CD4-positive, CD25-positive, alpha-beta regulatory T cell (primary cell): ENCODE data around the gene TK2. TPM values are rescaled to one million over a fixed set of nuclear protein-coding genes. Genes with fewer than 3 reads are reported as not detected.

Experiments
- ATAC-seq, 2 donors: fragments of 150-1000 bp; cut with Tn5 transposase; one replicate each; pipeline ENCODE4 v1.10.0; 2021; ENCODE audit warnings: low read depth in 2 of 2, moderate number of reproducible peaks in 2 of 2, moderate library complexity in 1 of 2
- DNase-seq, 3 donors: peaks; one replicate each; pipeline versions ENCODE4 v3.0.0 to v3.0.0-alpha.2; 2012 to 2022; ENCODE audit warnings: mixed read lengths in 1 of 3
- H3K27ac ChIP-seq: one replicate; pipeline ENCODE4 v1.7.0; 2013; ENCODE audit warnings: mild to moderate bottlenecking, low read length; ENCODE audit not compliant: insufficient read depth, poor library complexity, severe bottlenecking
- H3K27me3 ChIP-seq: one replicate; pipeline ENCODE4 v1.7.0; 2013; ENCODE audit warnings: low read length; ENCODE audit not compliant: control insufficient read depth, insufficient read depth
- H3K36me3 ChIP-seq: one replicate; pipeline ENCODE4 v1.7.0; 2013; ENCODE audit warnings: mild to moderate bottlenecking, low read length, moderate library complexity; ENCODE audit not compliant: control insufficient read depth, insufficient read depth
- H3K4me1 ChIP-seq: 2 replicates; pipeline ENCODE4 v1.7.0; 2013; ENCODE audit warnings: mild to moderate bottlenecking, low read length; ENCODE audit not compliant: insufficient read depth, control insufficient read depth, poor library complexity, severe bottlenecking
- H3K4me3 ChIP-seq: one replicate; pipeline ENCODE4 v1.7.0; 2013; ENCODE audit warnings: low read depth, mild to moderate bottlenecking, low read length, moderate library complexity
- H3K9me3 ChIP-seq, 2 experiments: 1 replicate in 1 of 2; 2 replicates in 1 of 2; pipeline ENCODE4 v1.7.0; 2013; ENCODE audit warnings: low read length in 2 of 2, mild to moderate bottlenecking in 1 of 2, moderate library complexity in 1 of 2; ENCODE audit not compliant: control insufficient read depth in 2 of 2
- H3K27ac Mint-ChIP-seq, 3 donors: one replicate each; pipeline ENCODE4 v1.8.0; 2020 to 2022; ENCODE audit warnings: mild to moderate bottlenecking in 3 of 3, mixed read lengths in 3 of 3, moderate library complexity in 2 of 3
- H3K27me3 Mint-ChIP-seq: one replicate; pipeline ENCODE4 v1.8.0; 2022; ENCODE audit warnings: mild to moderate bottlenecking, mixed read lengths
- H3K36me3 Mint-ChIP-seq: one replicate; pipeline ENCODE4 v1.8.0; 2020; ENCODE audit warnings: mixed read lengths
- H3K4me1 Mint-ChIP-seq, 4 donors: one replicate each; pipeline ENCODE4 v1.8.0; 2020 to 2022; ENCODE audit warnings: mixed read lengths in 4 of 4, mild to moderate bottlenecking in 1 of 4
- H3K4me3 Mint-ChIP-seq, 4 donors: one replicate each; pipeline ENCODE4 v1.8.0; 2020 to 2022; ENCODE audit warnings: mild to moderate bottlenecking in 4 of 4, mixed read lengths in 4 of 4, moderate library complexity in 3 of 4
- H3K9me3 Mint-ChIP-seq, 7 donors: one replicate each; pipeline ENCODE4 v1.8.0; 2020 to 2022; ENCODE audit warnings: mixed read lengths in 7 of 7, mild to moderate bottlenecking in 3 of 7, moderate library complexity in 2 of 7
- polyA plus RNA-seq, 4 donors: library from polyadenylated mRNA; unstranded; fragments of 300-500 nt; fragmentation: Illumina TruSeq; gene quantifications; one replicate each; pipeline ENCODE4 v1.2.3, GENCODE V29; 2021
- total RNA-seq: library from RNA; stranded (reverse); gene quantifications from one replicate; pipeline ENCODE4 v1.2.3, GENCODE V29; 2022

The TK2 gene
- total and polyA plus RNA-seq, 5 donors from 2014 or later: 5.1 to 8.8 (median 8.2) TPM

GRCh38 chr16:66475232-66475631, 74.7 kb downstream of the TK2 start:
- Histone ChIP-seq H3K27me3 (no peaks in the 10 kb centered on the region), H3K4me3 (no peak overlapping the region), H3K4me1 (peaks cover 26% of the 10 kb centered on the region), H3K27ac (no peak overlapping the region), H3K36me3 (no peaks in the 10 kb centered on the region), H3K9me3 (no peaks in the 10 kb centered on the region)
- H3K36me3 Mint-ChIP-seq: no peaks in the 10 kb centered on the region
- peak overlapping the region in 2 of 3 donors; percentile 88 to 91 for H3K27ac Mint-ChIP-seq
- peaks cover 5 to 42% (median 23%) of the 10 kb centered on the region in 4 donors for H3K4me1 Mint-ChIP-seq
- H3K9me3 Mint-ChIP-seq: no peaks in the 10 kb centered on the region
- no peak overlapping the region for H3K4me3 Mint-ChIP-seq
- DNase-seq: no peak
- ATAC-seq: no peak
- H3K27me3 Mint-ChIP-seq: no peaks in the 10 kb centered on the region

GRCh38 chr16:66474750-66475199, 75.1 kb downstream of the TK2 start:
- H3K27ac Mint-ChIP-seq: peak overlapping the region; percentile 88 to 96 (median 91)
- H3K36me3 Mint-ChIP-seq: no peaks in the 10 kb centered on the region
- H3K27ac ChIP-seq: no peak overlapping the region
- H3K4me3 Mint-ChIP-seq: peak overlapping the region in 3 of 4 donors; percentile 13 to 19 (median 14)
- H3K9me3 ChIP-seq: no peaks in the 10 kb centered on the region
- no peaks in the 10 kb centered on the region for H3K27me3 ChIP-seq
- H3K4me1 ChIP-seq: peaks cover 26% of the 10 kb centered on the region
- ATAC-seq: peak; percentile 90
- H3K4me3 ChIP-seq: peak overlapping the region; percentile 11
- no peaks in the 10 kb centered on the region for H3K27me3 Mint-ChIP-seq
- peak in 2 of 3 donors; percentile 64 to 82 for DNase-seq
- H3K36me3 ChIP-seq: no peaks in the 10 kb centered on the region
- H3K9me3 Mint-ChIP-seq: no peaks in the 10 kb centered on the region
- H3K4me1 Mint-ChIP-seq: peaks cover 5 to 39% (median 23%) of the 10 kb centered on the region in 4 donors

- Mint-ChIP-seq H3K4me3 (no peak overlapping the region), H3K27me3 (no peaks in the 10 kb centered on the region), H3K36me3 (no peaks in the 10 kb centered on the region), H3K9me3 (no peaks in the 10 kb centered on the region), H3K4me1 (peaks cover 5 to 34% (median 22%) of the 10 kb centered on the region in 4 donors), H3K27ac (peak overlapping the region; percentile 63 to 91 (median 84))
- Histone ChIP-seq H3K36me3 (no peaks in the 10 kb centered on the region), H3K4me1 (peaks cover 18% of the 10 kb centered on the region), H3K9me3 (no peaks in the 10 kb centered on the region), H3K27ac (peak overlapping the region; percentile 8), H3K4me3 (no peak overlapping the region), H3K27me3 (no peaks in the 10 kb centered on the region)
- DNase-seq (no peak), ATAC-seq (no peak)
Measured at GRCh38 chr16:66473654-66474519, 76.0 kb downstream of the TK2 start.

GRCh38 chr16:66473051-66473571, 76.8 kb downstream of the TK2 start:
- no peaks in the 10 kb centered on the region for H3K27me3 ChIP-seq
- Mint-ChIP-seq H3K27me3 (no peaks in the 10 kb centered on the region), H3K36me3 (no peaks in the 10 kb centered on the region), H3K4me1 (peaks cover 5 to 27% (median 17%) of the 10 kb centered on the region in 4 donors), H3K9me3 (no peaks in the 10 kb centered on the region), H3K27ac (no peak overlapping the region), H3K4me3 (no peak overlapping the region)
- DNase-seq: no peak
- H3K4me3 ChIP-seq: no peak overlapping the region
- no peak for ATAC-seq
- H3K4me1 ChIP-seq: peaks cover 12% of the 10 kb centered on the region
- H3K9me3 ChIP-seq: no peaks in the 10 kb centered on the region
- no peak overlapping the region for H3K27ac ChIP-seq
- H3K36me3 ChIP-seq: no peaks in the 10 kb centered on the region

GRCh38 chr16:66471716-66472393, 78.1 kb downstream of the TK2 start:
- Histone ChIP-seq H3K4me1 (peaks cover 12% of the 10 kb centered on the region), H3K4me3 (no peak overlapping the region), H3K27me3 (no peaks in the 10 kb centered on the region), H3K27ac (no peak overlapping the region), H3K36me3 (no peaks in the 10 kb centered on the region), H3K9me3 (no peaks in the 10 kb centered on the region)
- H3K27me3 Mint-ChIP-seq: no peaks in the 10 kb centered on the region
- ATAC-seq (no peak), DNase-seq (no peak)
- no peak overlapping the region for H3K4me3 Mint-ChIP-seq
- H3K27ac Mint-ChIP-seq: no peak overlapping the region
- peaks cover 5 to 23% (median 13%) of the 10 kb centered on the region in 4 donors for H3K4me1 Mint-ChIP-seq
- H3K36me3 Mint-ChIP-seq: no peaks in the 10 kb centered on the region
- no peaks in the 10 kb centered on the region for H3K9me3 Mint-ChIP-seq

GRCh38 chr16:66471264-66471663, 78.7 kb downstream of the TK2 start:
- Mint-ChIP-seq H3K4me1 (peaks cover 5 to 18% (median 12%) of the 10 kb centered on the region in 4 donors), H3K9me3 (peaks cover 0 to 1% (median 0%) of the 10 kb centered on the region in 7 donors), H3K4me3 (no peak overlapping the region), H3K36me3 (no peaks in the 10 kb centered on the region), H3K27me3 (no peaks in the 10 kb centered on the region), H3K27ac (no peak overlapping the region)
- no peaks in the 10 kb centered on the region for H3K36me3 ChIP-seq
- ATAC-seq (no peak), DNase-seq (no peak)
- H3K9me3 ChIP-seq: no peaks in the 10 kb centered on the region
- H3K4me3 ChIP-seq: no peak overlapping the region
- no peak overlapping the region for H3K27ac ChIP-seq
- H3K4me1 ChIP-seq: peaks cover 12% of the 10 kb centered on the region
- no peaks in the 10 kb centered on the region for H3K27me3 ChIP-seq

GRCh38 chr16:66470556-66470955, 79.4 kb downstream of the TK2 start:
- Mint-ChIP-seq H3K36me3 (no peaks in the 10 kb centered on the region), H3K4me3 (no peak overlapping the region), H3K9me3 (peaks cover 0 to 2% (median 0%) of the 10 kb centered on the region in 7 donors), H3K27ac (no peak overlapping the region), H3K27me3 (peaks cover 3% of the 10 kb centered on the region), H3K4me1 (peaks cover 5 to 16% (median 12%) of the 10 kb centered on the region in 4 donors)
- H3K9me3 ChIP-seq: no peaks in the 10 kb centered on the region
- no peaks in the 10 kb centered on the region for H3K36me3 ChIP-seq
- peaks cover 12% of the 10 kb centered on the region for H3K4me1 ChIP-seq
- H3K27ac ChIP-seq: no peak overlapping the region
- ATAC-seq (no peak), DNase-seq (no peak)
- H3K27me3 ChIP-seq: no peaks in the 10 kb centered on the region
- no peak overlapping the region for H3K4me3 ChIP-seq
